Adipocyte (in vitro differentiated cells): ENCODE data around the gene LRRC28.

Experiments
- DNase-seq: peaks from one replicate; pipeline ENCODE4 v3.0.0-alpha.2; 2015; ENCODE audit warnings: low read depth
- H3K27me3 ChIP-seq: replicated peaks from 2 replicates; pipeline ENCODE4 v1.7.0; 2013; ENCODE audit warnings: mild to moderate bottlenecking, low read length, moderate library complexity; ENCODE audit not compliant: control insufficient read depth, insufficient read depth
- H3K36me3 ChIP-seq: 2 replicates; pipeline ENCODE4 v1.7.0; 2013; ENCODE audit warnings: low read length, mild to moderate bottlenecking, moderate library complexity; ENCODE audit not compliant: control insufficient read depth, insufficient read depth, severe bottlenecking
- H3K4me1 ChIP-seq: 2 replicates; pipeline ENCODE4 v1.7.0; 2013; ENCODE audit warnings: mild to moderate bottlenecking, low read length, moderate library complexity; ENCODE audit not compliant: control insufficient read depth, insufficient read depth
- H3K4me3 ChIP-seq: 2 replicates; pipeline ENCODE4 v1.7.0; 2013; ENCODE audit warnings: mild to moderate bottlenecking, low read length, moderate library complexity
- H3K9ac ChIP-seq: 2 replicates; pipeline ENCODE4 v1.7.0; 2013; ENCODE audit warnings: mild to moderate bottlenecking, low read length, moderate library complexity
- H3K9me3 ChIP-seq: 2 replicates; pipeline ENCODE4 v1.7.0; 2013; ENCODE audit warnings: mild to moderate bottlenecking, low read length, moderate library complexity; ENCODE audit not compliant: control insufficient read depth

LRRC28 gene

DNA sequence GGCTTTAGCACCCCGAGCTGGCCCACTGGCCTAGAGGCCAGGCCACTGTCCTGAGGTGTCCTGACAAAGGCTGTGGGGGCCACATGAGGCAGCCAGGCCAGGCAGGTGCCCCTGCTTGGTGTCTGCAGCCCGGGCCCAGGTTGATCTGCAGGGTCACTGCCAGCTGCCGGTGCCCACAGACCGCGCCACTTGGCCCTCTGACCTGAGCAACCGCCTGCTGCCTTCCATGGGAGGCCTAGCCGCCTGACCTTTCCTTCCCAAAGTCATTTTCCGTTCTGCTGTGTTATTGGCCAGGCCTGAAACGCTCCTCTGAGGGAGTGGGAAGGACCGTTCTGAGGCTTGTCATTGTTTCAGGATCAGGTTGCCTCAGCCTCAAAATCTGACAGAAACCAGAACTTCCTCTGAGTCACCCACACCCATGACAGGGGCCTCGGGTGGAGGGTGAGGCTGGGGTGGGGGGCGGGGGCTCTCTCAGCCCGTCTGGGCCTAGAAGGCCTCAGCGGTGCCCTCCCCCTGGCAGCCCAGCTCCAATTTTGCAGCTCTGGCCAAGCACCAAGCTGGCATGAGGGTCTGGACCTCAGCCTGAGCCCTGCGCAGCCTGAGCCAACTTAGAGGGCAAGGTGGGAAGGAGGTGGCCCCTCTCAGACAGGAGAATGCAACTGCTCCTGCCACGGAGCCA is 173.8 kb downstream of the LRRC28 start:
- DNase-seq = peak; percentile 94

GRCh38 chr15:99425657-99426301 is 174.5 kb downstream of the LRRC28 start:
- H3K36me3 ChIP-seq = no peaks in the 10 kb centered on the region
- H3K4me1 ChIP-seq = peaks cover 4% of the 10 kb centered on the region
- no peaks in the 10 kb centered on the region for H3K9me3 ChIP-seq
- H3K4me3 ChIP-seq = no peak overlapping the region
- no peak for DNase-seq
- H3K27me3 ChIP-seq = no peaks in the 10 kb centered on the region
- no peak overlapping the region for H3K9ac ChIP-seq

More for the DNA sequence above, 173.8 kb downstream of the LRRC28 start:
- no peaks in the 10 kb centered on the region for H3K27me3 ChIP-seq
- no peaks in the 10 kb centered on the region for H3K9me3 ChIP-seq
- H3K9ac ChIP-seq = peak overlapping the region; percentile 10
- peaks cover 4% of the 10 kb centered on the region for H3K4me1 ChIP-seq
- H3K36me3 ChIP-seq = no peaks in the 10 kb centered on the region
- no peak overlapping the region for H3K4me3 ChIP-seq

DNA sequence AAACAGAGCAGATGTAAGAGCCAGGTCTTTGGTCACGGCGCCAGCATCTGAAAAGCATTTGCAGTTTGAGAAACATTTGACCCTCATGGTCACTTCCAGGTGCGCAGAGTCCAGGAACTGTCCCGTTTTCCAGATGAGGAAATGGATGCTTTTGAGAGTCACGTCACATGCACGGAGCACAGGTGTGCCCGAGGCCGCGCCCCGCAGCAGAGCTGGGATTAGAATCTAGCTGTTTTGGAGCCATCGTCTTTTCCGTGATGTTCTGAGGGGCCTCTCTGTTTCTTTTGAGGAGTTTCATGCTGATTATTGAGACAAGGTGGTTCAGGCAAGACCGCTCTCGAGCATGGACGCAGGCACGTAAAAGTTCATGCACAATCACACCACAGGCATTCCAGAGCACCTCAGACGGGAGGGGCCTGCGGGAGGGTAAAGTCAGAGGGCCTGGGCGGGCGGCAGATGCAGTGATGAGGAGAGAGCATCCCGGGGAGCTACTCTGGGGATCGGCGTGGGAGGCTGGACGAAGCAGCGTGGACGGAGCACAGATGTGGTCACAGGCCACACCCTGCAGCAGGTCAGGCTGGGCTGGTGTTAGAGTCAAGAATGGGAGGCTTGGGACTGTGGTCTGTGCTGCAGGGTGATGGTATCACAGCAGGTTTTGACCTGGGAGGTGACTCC is 175.3 kb downstream of the LRRC28 start:
- Histone ChIP-seq H3K36me3 (no peaks in the 10 kb centered on the region), H3K4me1 (peaks cover 4% of the 10 kb centered on the region), H3K4me3 (no peak overlapping the region), H3K9me3 (no peaks in the 10 kb centered on the region), H3K9ac (no peak overlapping the region), H3K27me3 (no peaks in the 10 kb centered on the region)
- no peak for DNase-seq

DNA sequence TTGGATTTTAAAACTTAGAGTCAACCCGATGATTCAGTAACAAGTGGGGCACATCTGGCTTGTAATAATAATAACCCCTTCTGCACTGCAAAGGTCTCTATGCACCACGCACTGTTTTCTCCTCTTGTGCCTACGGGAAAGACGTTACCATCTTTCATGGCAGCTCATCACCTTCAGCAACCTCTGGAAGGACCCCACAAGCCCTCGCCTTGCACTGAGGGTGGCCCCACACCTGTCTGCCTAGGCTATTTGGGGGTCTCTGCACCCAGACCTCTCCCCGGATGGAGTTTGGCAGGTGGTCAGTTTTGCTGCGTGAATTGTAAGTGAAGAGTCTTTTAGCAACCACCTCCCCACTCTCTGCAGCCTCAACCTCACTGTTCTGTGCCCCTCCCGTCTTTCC is 175.9 kb downstream of the LRRC28 start:
- no peak for DNase-seq
- Histone ChIP-seq H3K27me3 (no peaks in the 10 kb centered on the region), H3K36me3 (no peaks in the 10 kb centered on the region), H3K9ac (no peak overlapping the region), H3K4me3 (no peak overlapping the region), H3K4me1 (peaks cover 4% of the 10 kb centered on the region), H3K9me3 (no peaks in the 10 kb centered on the region)

- Histone ChIP-seq H3K9ac (no peak overlapping the region), H3K27me3 (no peaks in the 10 kb centered on the region), H3K36me3 (no peaks in the 10 kb centered on the region), H3K9me3 (no peaks in the 10 kb centered on the region), H3K4me3 (no peak overlapping the region), H3K4me1 (peaks cover 4% of the 10 kb centered on the region)
- DNase-seq = no peak
Measured at GRCh38 chr15:99427668-99428361, 176.5 kb downstream of the LRRC28 start.

DNA sequence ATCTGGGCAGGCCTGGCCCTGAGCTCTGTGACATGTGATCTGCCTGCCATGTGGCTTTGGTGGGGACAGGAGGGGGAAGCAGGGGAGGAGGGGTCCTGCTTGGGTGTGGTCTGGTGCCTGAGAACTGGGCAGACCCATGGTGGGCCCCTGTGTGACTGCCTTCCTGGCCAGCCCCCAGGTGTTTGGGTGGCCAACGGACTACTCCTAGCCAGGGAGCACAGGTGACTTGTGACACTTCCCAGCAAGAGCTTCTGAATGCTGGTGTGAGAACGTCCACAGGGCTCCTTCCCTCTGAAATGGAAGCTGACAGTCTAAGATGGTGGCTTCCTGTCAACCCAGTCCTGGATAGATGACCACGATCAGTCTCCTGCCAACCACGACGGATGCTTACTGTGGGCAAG is 178.4 kb downstream of the LRRC28 start:
- peaks cover 7% of the 10 kb centered on the region for H3K4me1 ChIP-seq
- no peaks in the 10 kb centered on the region for H3K27me3 ChIP-seq
- no peak for DNase-seq
- H3K36me3 ChIP-seq = no peaks in the 10 kb centered on the region
- no peaks in the 10 kb centered on the region for H3K9me3 ChIP-seq
- no peak overlapping the region for H3K4me3 ChIP-seq
- no peak overlapping the region for H3K9ac ChIP-seq

DNA sequence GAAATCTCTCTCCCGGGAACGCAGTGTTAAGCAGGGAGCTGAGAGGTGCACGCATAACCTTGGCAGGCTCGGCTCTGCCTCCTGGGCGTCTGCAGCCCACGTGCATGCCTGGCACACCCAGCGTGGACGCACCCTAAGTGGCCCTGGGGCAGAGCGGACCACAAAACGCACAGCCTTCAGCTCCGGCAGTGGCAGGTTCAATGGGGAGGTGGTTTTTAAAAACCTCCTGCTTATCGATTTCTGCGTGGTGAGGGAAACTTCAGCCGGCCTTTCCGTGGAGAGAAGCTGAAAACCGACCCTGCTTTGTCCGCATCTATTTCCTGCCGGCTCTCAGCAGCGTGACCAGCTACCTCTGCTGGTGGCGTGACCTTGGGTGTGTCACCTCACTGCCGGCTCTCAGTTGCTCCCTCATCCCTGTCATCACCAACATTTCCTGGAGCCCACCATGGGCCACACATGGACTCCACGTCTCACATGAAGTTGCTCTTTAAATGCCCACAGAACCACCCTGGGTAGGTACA is 179.7 kb downstream of the LRRC28 start:
- Histone ChIP-seq H3K27me3 (no peaks in the 10 kb centered on the region), H3K4me3 (no peak overlapping the region), H3K4me1 (peaks cover 9% of the 10 kb centered on the region), H3K9ac (no peak overlapping the region), H3K9me3 (no peaks in the 10 kb centered on the region), H3K36me3 (no peaks in the 10 kb centered on the region)
- DNase-seq = no peak

DNA sequence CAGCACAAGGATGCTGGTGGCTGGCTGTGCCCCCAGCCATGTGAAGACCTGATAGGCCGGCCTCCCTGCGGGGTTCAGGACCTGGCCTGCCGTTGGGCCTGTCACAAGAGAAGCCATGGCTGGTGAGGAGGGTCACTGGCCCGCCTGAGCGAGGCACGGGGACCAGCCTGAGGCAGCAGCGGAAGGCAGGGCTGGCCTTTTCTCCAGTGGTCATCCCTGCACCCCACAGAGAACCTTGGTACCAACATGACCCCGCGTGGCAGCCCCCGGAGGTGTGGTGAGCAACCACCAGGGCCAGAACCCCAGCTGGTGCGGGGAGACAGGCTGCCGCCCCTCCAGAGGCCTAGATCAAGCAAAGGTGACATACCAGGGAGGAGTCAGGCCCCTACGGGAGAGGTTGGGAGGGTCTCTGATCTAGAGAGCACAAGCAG is 180.4 kb downstream of the LRRC28 start:
- no peaks in the 10 kb centered on the region for H3K27me3 ChIP-seq
- no peak overlapping the region for H3K9ac ChIP-seq
- DNase-seq = no peak

DNA sequence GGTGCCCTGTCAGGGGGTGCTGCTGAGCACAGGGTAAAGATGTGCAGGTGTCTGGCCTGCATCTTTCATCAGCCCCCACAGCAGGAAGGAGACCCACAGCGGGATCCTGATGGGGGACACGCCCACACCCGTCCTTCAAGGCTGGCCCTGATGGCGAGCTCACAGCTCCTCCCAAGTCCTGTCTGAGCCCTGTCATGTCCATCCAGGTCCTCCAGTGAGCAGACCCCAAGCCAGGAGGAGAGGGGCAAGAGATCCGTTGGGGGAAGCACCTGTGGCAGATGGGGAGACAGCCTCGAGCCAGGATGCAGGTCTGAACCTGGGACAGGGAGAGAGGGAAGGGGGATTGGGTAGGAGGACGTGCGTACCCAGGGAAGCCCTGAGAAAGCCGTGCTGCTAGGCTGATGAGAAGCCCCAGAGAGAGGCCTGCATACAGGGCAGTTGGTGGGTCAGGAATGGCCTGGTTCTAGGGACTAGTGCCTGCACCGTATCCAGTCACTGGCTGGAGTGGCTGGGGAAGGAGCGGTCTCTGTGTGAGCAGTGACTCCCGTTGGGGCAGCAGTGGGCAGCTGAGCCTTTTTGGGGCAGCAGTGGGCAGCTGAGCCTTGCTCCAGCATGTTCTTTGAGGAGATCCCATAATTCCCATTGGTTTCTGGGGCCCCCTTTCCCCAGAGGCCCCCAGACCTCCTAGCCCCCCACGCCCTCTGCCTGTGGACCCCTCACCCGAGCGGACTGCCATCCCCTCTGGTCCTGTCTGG is 181.2 kb downstream of the LRRC28 start:
- no peaks in the 10 kb centered on the region for H3K9me3 ChIP-seq
- peak overlapping the region; percentile 67 for H3K9ac ChIP-seq
- H3K36me3 ChIP-seq = no peaks in the 10 kb centered on the region
- peaks cover 10% of the 10 kb centered on the region for H3K4me1 ChIP-seq
- no peaks in the 10 kb centered on the region for H3K27me3 ChIP-seq
- DNase-seq = no peak
- no peak overlapping the region for H3K4me3 ChIP-seq

More for the DNA sequence above, 180.4 kb downstream of the LRRC28 start:
- Histone ChIP-seq H3K36me3 (no peaks in the 10 kb centered on the region), H3K4me1 (peaks cover 9% of the 10 kb centered on the region), H3K4me3 (no peak overlapping the region), H3K9me3 (no peaks in the 10 kb centered on the region)

- Histone ChIP-seq H3K4me3 (no peak overlapping the region), H3K27me3 (no peaks in the 10 kb centered on the region), H3K9ac (peak overlapping the region; percentile 67), H3K4me1 (peaks cover 13% of the 10 kb centered on the region), H3K36me3 (no peaks in the 10 kb centered on the region), H3K9me3 (no peaks in the 10 kb centered on the region)
- DNase-seq = no peak
Measured at GRCh38 chr15:99433026-99433756, 181.9 kb downstream of the LRRC28 start.
